H1 (cell line): ENCODE results near the gene MYOM3. TPM values are rescaled to one million over a fixed set of nuclear protein-coding genes. Genes with fewer than 3 reads are reported as not detected.

ENCODE experiments used
- CTCF ChIA-PET: fragments of 300-600 bp; sonication (Branson Sonifier 250); formaldehyde crosslinking; loops from one replicate; lab custom pipeline; 2021; ENCODE audit not compliant: partially characterized antibody; lab: Charles Lee
- POLR2A ChIA-PET: fragments of 300-600 bp; sonication (Branson Sonifier 250); formaldehyde crosslinking; loops from one replicate; lab custom pipeline; 2021; ENCODE audit warnings: inconsistent platforms; ENCODE audit not compliant: partially characterized antibody; lab: Charles Lee
- DNase-seq, 2 experiments: peaks; one replicate each; pipeline versions ENCODE4 v3.0.0 to v3.0.0-alpha.2; 2010 to 2022; ENCODE audit warnings: low spot score in 2 of 2, low read depth in 1 of 2, mixed read lengths in 1 of 2
- FAIRE-seq: peaks from 2 replicates; lab custom pipeline; 2011; peaks lifted over from hg19 to GRCh38; lab: Jason Lieb, UNC
- H2AFZ ChIP-seq: 2 replicates; pipeline ENCODE4 v1.8.1; 2012; ENCODE audit warnings: low read length, inconsistent platforms
- H2AK5ac ChIP-seq: 2 replicates; pipeline ENCODE4 v1.6.1; 2013; ENCODE audit warnings: low read depth, low read length
- H2BK120ac ChIP-seq: replicated peaks from 2 replicates; pipeline ENCODE3; 2013; ENCODE audit warnings: low read depth, low read length, inconsistent platforms
- H2BK12ac ChIP-seq: 2 replicates; pipeline ENCODE4 v1.6.1; 2013; ENCODE audit warnings: low read depth, low read length
- H2BK15ac ChIP-seq: 2 replicates; pipeline ENCODE4 v1.6.1; 2013; ENCODE audit warnings: low read length
- H2BK20ac ChIP-seq: 2 replicates; pipeline ENCODE4 v1.6.1; 2013; ENCODE audit warnings: low read length
- H2BK5ac ChIP-seq: 2 replicates; pipeline ENCODE4 v1.6.1; 2013; ENCODE audit warnings: low read depth, low read length
- H3K14ac ChIP-seq: 2 replicates; pipeline ENCODE4 v1.6.1; 2013; ENCODE audit warnings: inconsistent platforms; ENCODE audit not compliant: insufficient read length
- H3K18ac ChIP-seq: 2 replicates; pipeline ENCODE4 v1.6.1; 2013; ENCODE audit warnings: low read length; ENCODE audit errors: extremely low read depth
- H3K23ac ChIP-seq: 2 replicates; pipeline ENCODE4 v1.6.1; 2013; ENCODE audit warnings: inconsistent platforms; ENCODE audit not compliant: insufficient read length
- H3K23me2 ChIP-seq: 2 replicates; pipeline ENCODE4 v1.6.1; 2013; ENCODE audit warnings: low read depth, low read length
- H3K27ac ChIP-seq: 2 replicates; pipeline ENCODE4 v1.6.1; 2011; ENCODE audit warnings: low read depth, low read length, inconsistent platforms
- H3K27me3 ChIP-seq, 4 experiments: replicated peaks in 1 of 4; 1 replicate in 1 of 4; 2 replicates in 3 of 4; pipeline versions ENCODE4 v1.6.1 to v1.8.1; 2011 to 2013; ENCODE audit warnings: low read length in 3 of 4, mild to moderate bottlenecking in 3 of 4, inconsistent platforms in 2 of 4, mixed read lengths in 2 of 4, moderate library complexity in 1 of 4; ENCODE audit not compliant: control insufficient read depth in 3 of 4, insufficient read depth in 3 of 4; ENCODE audit errors: extremely low read depth in 1 of 4
- H3K36me3 ChIP-seq, 4 experiments: 2 replicates each; pipeline versions ENCODE4 v1.6.1 to v1.8.1; 2011 to 2013; ENCODE audit warnings: mild to moderate bottlenecking in 4 of 4, low read length in 3 of 4, moderate library complexity in 2 of 4, control low read depth in 1 of 4, inconsistent platforms in 1 of 4; ENCODE audit not compliant: insufficient read depth in 4 of 4, control insufficient read depth in 2 of 4
- H3K4ac ChIP-seq: replicated peaks from 2 replicates; pipeline ENCODE3; 2013; ENCODE audit warnings: low read length, low read depth, mixed read lengths, inconsistent platforms; ENCODE audit not compliant: insufficient read length
- H3K4me1 ChIP-seq, 4 experiments: replicated peaks in 1 of 4; 1 replicate in 1 of 4; 2 replicates in 3 of 4; pipeline versions ENCODE4 v1.6.1 to v1.8.1; 2011 to 2013; ENCODE audit warnings: low read length in 3 of 4, inconsistent platforms in 2 of 4, mixed read lengths in 1 of 4; ENCODE audit not compliant: insufficient read depth in 4 of 4, control insufficient read depth in 3 of 4
- H3K4me2 ChIP-seq, 2 experiments: 2 replicates each; pipeline versions ENCODE4 v1.6.1 to v1.8.1; 2011 to 2013; ENCODE audit warnings: low read depth in 2 of 2, low read length in 2 of 2, control low read depth in 1 of 2, inconsistent platforms in 1 of 2, mild to moderate bottlenecking in 1 of 2; ENCODE audit not compliant: insufficient read depth in 1 of 2
- H3K4me3 ChIP-seq, 4 experiments: fragments of 200-600, 300-600 bp in 1 of 4; sonication (generic), shearing (Covaris generic), sonication (Bioruptor Twin) in 1 of 4; 2 replicates each; pipeline versions ENCODE4 v1.5.1 to v1.8.1; 2011 to 2016; ENCODE audit warnings: low read length in 4 of 4, low read depth in 3 of 4, control low read depth in 2 of 4, inconsistent platforms in 2 of 4, mild to moderate bottlenecking in 2 of 4, mixed read lengths in 1 of 4, moderate library complexity in 1 of 4; ENCODE audit not compliant: insufficient read depth in 2 of 4; ENCODE audit errors: extremely low read depth in 1 of 4
- H3K56ac ChIP-seq: replicated peaks from 2 replicates; pipeline ENCODE3; 2013; ENCODE audit warnings: low read depth, mild to moderate bottlenecking, mixed read lengths, low read length, inconsistent platforms; ENCODE audit not compliant: insufficient read length
- H3K79me1 ChIP-seq: 2 replicates; pipeline ENCODE4 v1.6.1; 2013; ENCODE audit warnings: low read depth, low read length, control low read depth
- H3K79me2 ChIP-seq, 2 experiments: 2 replicates each; pipeline versions ENCODE4 v1.6.1 to v1.8.1; 2012 to 2013; ENCODE audit warnings: low read length in 2 of 2, mild to moderate bottlenecking in 2 of 2, inconsistent platforms in 1 of 2; ENCODE audit not compliant: insufficient read depth in 2 of 2, control insufficient read depth in 1 of 2
- H3K9ac ChIP-seq, 4 experiments: replicated peaks in 1 of 4; 1 replicate in 1 of 4; 2 replicates in 3 of 4; pipeline versions ENCODE4 v1.6.1 to v1.8.1; 2011 to 2013; ENCODE audit warnings: low read depth in 3 of 4, low read length in 3 of 4, control low read depth in 2 of 4, mild to moderate bottlenecking in 2 of 4, moderate library complexity in 2 of 4, inconsistent platforms in 1 of 4; ENCODE audit errors: extremely low read depth in 1 of 4
- H3K9me3 ChIP-seq, 2 experiments: 2 replicates each; pipeline versions ENCODE4 v1.6.1 to v1.8.1; 2012 to 2013; ENCODE audit warnings: mild to moderate bottlenecking in 2 of 2, moderate library complexity in 2 of 2, control low read depth in 1 of 2, inconsistent platforms in 1 of 2, low read depth in 1 of 2, low read length in 1 of 2, mixed read lengths in 1 of 2; ENCODE audit not compliant: insufficient read depth in 2 of 2
- H4K20me1 ChIP-seq, 2 experiments: replicated peaks in 1 of 2; 2 replicates each; pipeline versions ENCODE3 to v1.8.1; 2011 to 2013; ENCODE audit warnings: inconsistent platforms in 2 of 2, low read length in 2 of 2, mild to moderate bottlenecking in 1 of 2; ENCODE audit not compliant: insufficient read depth in 2 of 2, control insufficient read depth in 1 of 2
- H4K5ac ChIP-seq: 2 replicates; pipeline ENCODE4 v1.6.1; 2013; ENCODE audit warnings: low read length, low read depth, mixed read lengths, inconsistent platforms; ENCODE audit not compliant: insufficient read length
- H4K8ac ChIP-seq: 2 replicates; pipeline ENCODE4 v1.8.0; 2013; ENCODE audit warnings: mild to moderate bottlenecking, moderate library complexity, low read length, inconsistent platforms; ENCODE audit not compliant: insufficient read depth; ENCODE audit errors: extremely low read depth
- H4K91ac ChIP-seq: replicated peaks from 2 replicates; pipeline ENCODE3; 2013; ENCODE audit warnings: low read length, mixed read lengths, inconsistent platforms; ENCODE audit not compliant: insufficient read length
- BCL11A ChIP-seq, 2 experiments: IDR thresholded peaks; one replicate each; pipeline ENCODE4 v1.6.1; 2011; ENCODE audit warnings: low read depth in 2 of 2, low read length in 2 of 2, mild to moderate bottlenecking in 2 of 2
- EGR1 ChIP-seq: IDR thresholded peaks from 2 replicates; pipeline ENCODE4 v1.6.1; 2011; ENCODE audit warnings: low read depth, low read length, borderline replicate concordance
- EZH2 ChIP-seq: fragments of 200-600 bp; sonication (generic); IDR thresholded peaks from 2 replicates; pipeline ENCODE4 v1.7.1; 2012; ENCODE audit warnings: low read depth, mild to moderate bottlenecking, moderate library complexity, low read length, inconsistent platforms; ENCODE audit not compliant: severe bottlenecking
- KDM4A ChIP-seq: IDR thresholded peaks from one replicate; pipeline ENCODE4 v1.7.1; 2012; ENCODE audit warnings: low read depth, mild to moderate bottlenecking, moderate library complexity, low read length, inconsistent platforms; ENCODE audit not compliant: severe bottlenecking
- SIX5 ChIP-seq: IDR thresholded peaks from 2 replicates; pipeline ENCODE4 v1.6.1; 2011; ENCODE audit warnings: mild to moderate bottlenecking, low read depth, low read length
- SP1 ChIP-seq: IDR thresholded peaks from 2 replicates; pipeline ENCODE4 v1.6.1; 2011; ENCODE audit warnings: low read depth, low read length
- TBP ChIP-seq: IDR thresholded peaks from 2 replicates; pipeline ENCODE4 v1.6.1; 2011; ENCODE audit warnings: low read depth, low read length, improper control_type of control experiment
- WGBS, 2 experiments: shearing (Covaris generic) in 1 of 2; methylation state at CpG; one replicate each; pipeline versions ENCODE4 v1.1.6 to v1.1.7; 2013 to 2015; ENCODE audit warnings: low lambda C conversion rate in 2 of 2, mixed read lengths in 2 of 2, inconsistent platforms in 1 of 2, low coverage in 1 of 2, missing lambda C conversion rate in 1 of 2; ENCODE audit not compliant: insufficient replicate concordance in 2 of 2, insufficient coverage in 1 of 2, insufficient read length in 1 of 2; ENCODE audit errors: extremely low coverage in 1 of 2, missing lambda C conversion rate in 1 of 2; 5-methylcytosine and 5-hydroxymethylcytosine counted together
- polyA plus RNA-seq, 7 experiments: library from polyadenylated mRNA; depleted of rRNA in 3 of 7; stranded (reverse) in 5 of 7; unstranded in 2 of 7; fragments of >200 nt in 5 of 7; fragments of 200-250 nt in 2 of 7; gene quantifications; 1 replicate in 5 of 7; 2 replicates in 1 of 7; 4 replicates in 1 of 7; pipeline versions ENCODE4 v1.2.1 to v1.2.3, GENCODE V29; 2011 to 2013; ENCODE audit warnings: missing spikeins in 2 of 7, mixed read lengths in 2 of 7
- total RNA-seq: library from RNA; stranded (reverse); fragmentation: NEBNext Ultra II Directional; extraction: Animal tissue kit (Norgen Biotek cat#: 25700); gene quantifications from 2 replicates; pipeline ENCODE4 v1.2.1, GENCODE V29; 2021

Gene MYOM3
- total and polyA plus RNA-seq, 2 of the 8 experiments (the other 6 are each of a cell fraction or from before 2014, with no cell fraction given), result 0.08 to 0.09 TPM

- Histone ChIP-seq H3K23me2 (no peaks in the 10 kb centered on the region), H3K4me1 (peaks cover 0 to 2% (median 0%) of the 10 kb centered on the region in 4 experiments; a peak in 4 of 7 replicates), H3K14ac (no peak overlapping the region), H4K5ac (no peak overlapping the region), H4K8ac (no peak overlapping the region), H3K36me3 (no peaks in the 10 kb centered on the region), H3K18ac (no peak overlapping the region), H2BK15ac (no peak overlapping the region), H3K79me2 (no peaks in the 10 kb centered on the region), H3K4ac (no peak overlapping the region), H4K91ac (no peak overlapping the region), H2BK12ac (no peak overlapping the region), H3K27ac (no peak overlapping the region), H2AFZ (no peak overlapping the region), H3K9me3 (no peaks in the 10 kb centered on the region), H3K23ac (no peak overlapping the region), H2AK5ac (no peak overlapping the region), H3K27me3 (no peaks in the 10 kb centered on the region; a peak in 2 of 7 replicates), H3K4me2 (no peak overlapping the region), H4K20me1 (no peaks in the 10 kb centered on the region), H2BK120ac (no peak overlapping the region), H3K9ac (no peak overlapping the region), H3K79me1 (no peaks in the 10 kb centered on the region), H3K56ac (no peak overlapping the region), H3K4me3 (no peak overlapping the region), H2BK5ac (no peak overlapping the region), H2BK20ac (no peak overlapping the region)
- DNase-seq (no peak), FAIRE-seq (no peak)
- POLR2A ChIA-PET, result no interaction called here
- CTCF ChIA-PET, result interaction anchor here (1.5 kb wide), 1 partner anchor 27 kb away, joined by 3 read pairs; no protein-coding TSS in a partner anchor
- 90% methylated on average over 7 of the region's 7 CpGs; no CpG with 5 or more reads in 1 of the 2 experiments for WGBS, 2 experiments
- TF ChIP-seq SIX5 (no peak), EZH2 (no peak), BCL11A (IDR thresholded peaks at IDR 0.05; ENCODE audit: low read depth in 2 of 2, low read length in 2 of 2) (no peak), KDM4A (no peak), EGR1 (no peak), TBP (no peak), SP1 (no peak)
Observed at GRCh38 chr1:24122776-24123175, 10.8 kb upstream of the MYOM3 start.
